CD4-positive, alpha-beta T cell treated with Interleukin-12 subunit alpha and Interleukin-12 subunit beta, for 1 hour (primary cell): ENCODE data around the gene CSTA.
A peak's percentile ranks its signal among the peaks of the same experiment; 100 is the strongest.
"Not testable (repeated sequence)": the region's sequence is repeated elsewhere in the genome, so short reads cannot be mapped to it uniquely, and the experiment has no call there.

Experiments used
- DNase-seq: peaks from one replicate; pipeline ENCODE4 v3.0.0-alpha.2; 2020

The CSTA gene

GRCh38 chr3:122322095-122323075 is 2.7 kb upstream of the CSTA start:
- DNase-seq = peak; percentile 49

GRCh38 chr3:122325769-122326168 is 721 bp downstream of the CSTA start:
- DNase-seq = no peak

GRCh38 chr3:122331886-122332285 is 6.8 kb downstream of the CSTA start:
- DNase-seq = no peak

GRCh38 chr3:122332551-122332950 is 7.5 kb downstream of the CSTA start:
- no peak for DNase-seq

- no peak for DNase-seq
These were observed 17.8 kb downstream of the CSTA start for GRCh38 chr3:122342803-122343202.

GRCh38 chr3:122343654-122344053 is 18.6 kb downstream of the CSTA start:
- DNase-seq = no peak

GRCh38 chr3:122349171-122349570 is 24.1 kb downstream of the CSTA start:
- no peak for DNase-seq

GRCh38 chr3:122350814-122351418 is 25.9 kb downstream of the CSTA start:
- DNase-seq = no peak

- no peak for DNase-seq
These were observed 26.6 kb downstream of the CSTA start for GRCh38 chr3:122351612-122352011.

- no peak for DNase-seq
These were observed 28.2 kb downstream of the CSTA start for GRCh38 chr3:122353215-122353614.

GRCh38 chr3:122353893-122354401 is 28.9 kb downstream of the CSTA start:
- DNase-seq = no peak

GRCh38 chr3:122355612-122356011 is 30.6 kb downstream of the CSTA start:
- no peak for DNase-seq

GRCh38 chr3:122356402-122356801 is 31.4 kb downstream of the CSTA start:
- DNase-seq = peak; percentile 29

GRCh38 chr3:122357828-122358702 is 33.0 kb downstream of the CSTA start:
- no peak for DNase-seq

GRCh38 chr3:122358703-122359032 is 33.6 kb downstream of the CSTA start:
- no peak for DNase-seq

- no peak for DNase-seq
These were observed 37.0 kb downstream of the CSTA start for GRCh38 chr3:122362026-122362425.

- no peak for DNase-seq
These were observed 39.4 kb downstream of the CSTA start for GRCh38 chr3:122364490-122364889.

- DNase-seq = no peak
These were observed 40.0 kb downstream of the CSTA start for GRCh38 chr3:122365073-122365472.

- DNase-seq = not testable (repeated sequence)
These were observed 40.7 kb downstream of the CSTA start for GRCh38 chr3:122365582-122366378.

GRCh38 chr3:122366379-122366749 is 41.3 kb downstream of the CSTA start:
- DNase-seq = no peak

GRCh38 chr3:122374034-122374433 is 49.0 kb downstream of the CSTA start:
- no peak for DNase-seq

GRCh38 chr3:122377975-122378374 is 52.9 kb downstream of the CSTA start:
- no peak for DNase-seq
